Esophagus squamous epithelium (tissue), 4 donors: Measurements from ENCODE around the gene PF4V1.

ENCODE experiments used
- POLR2A ChIP-seq, 4 donors: fragments of 450-650 bp; IDR thresholded peaks; one replicate each; pipeline ENCODE4 v1.6.1; 2017; ENCODE audit warnings: antibody characterized with exemption in 4 of 4, mild to moderate bottlenecking in 4 of 4, moderate library complexity in 3 of 4
- TF ChIP-seq, protein P1 (sequence below), 6 experiments: fragments of 450-650 bp in 4 of 6; fragments of 200-600 bp in 2 of 6; sonication (generic) in 2 of 6; IDR thresholded peaks; one replicate each; pipeline ENCODE4 v1.5.1; 2016 to 2019; ENCODE audit warnings: antibody characterized with exemption in 6 of 6, mild to moderate bottlenecking in 4 of 6, moderate library complexity in 4 of 6

- TF ChIP-seq, protein P1, sequence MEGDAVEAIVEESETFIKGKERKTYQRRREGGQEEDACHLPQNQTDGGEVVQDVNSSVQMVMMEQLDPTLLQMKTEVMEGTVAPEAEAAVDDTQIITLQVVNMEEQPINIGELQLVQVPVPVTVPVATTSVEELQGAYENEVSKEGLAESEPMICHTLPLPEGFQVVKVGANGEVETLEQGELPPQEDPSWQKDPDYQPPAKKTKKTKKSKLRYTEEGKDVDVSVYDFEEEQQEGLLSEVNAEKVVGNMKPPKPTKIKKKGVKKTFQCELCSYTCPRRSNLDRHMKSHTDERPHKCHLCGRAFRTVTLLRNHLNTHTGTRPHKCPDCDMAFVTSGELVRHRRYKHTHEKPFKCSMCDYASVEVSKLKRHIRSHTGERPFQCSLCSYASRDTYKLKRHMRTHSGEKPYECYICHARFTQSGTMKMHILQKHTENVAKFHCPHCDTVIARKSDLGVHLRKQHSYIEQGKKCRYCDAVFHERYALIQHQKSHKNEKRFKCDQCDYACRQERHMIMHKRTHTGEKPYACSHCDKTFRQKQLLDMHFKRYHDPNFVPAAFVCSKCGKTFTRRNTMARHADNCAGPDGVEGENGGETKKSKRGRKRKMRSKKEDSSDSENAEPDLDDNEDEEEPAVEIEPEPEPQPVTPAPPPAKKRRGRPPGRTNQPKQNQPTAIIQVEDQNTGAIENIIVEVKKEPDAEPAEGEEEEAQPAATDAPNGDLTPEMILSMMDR (IDR thresholded peaks at IDR 0.05) = no peak
- TF ChIP-seq POLR2A (IDR thresholded peaks at IDR 0.05) = no peak
Measured at GRCh38 chr4:73891326-73891725, 38.2 kb downstream of the PF4V1 start.
